H1 (cell line): ENCODE data around the gene KRT85. TPM values are rescaled to one million over a fixed set of nuclear protein-coding genes. Genes with fewer than 3 reads are reported as not detected.

Experiments
- CTCF ChIA-PET: fragments of 300-600 bp; sonication (Branson Sonifier 250); formaldehyde crosslinking; loops from one replicate; lab custom pipeline; 2021; ENCODE audit not compliant: partially characterized antibody; lab: Charles Lee
- POLR2A ChIA-PET: fragments of 300-600 bp; sonication (Branson Sonifier 250); formaldehyde crosslinking; loops from one replicate; lab custom pipeline; 2021; ENCODE audit warnings: inconsistent platforms; ENCODE audit not compliant: partially characterized antibody; lab: Charles Lee
- DNase-seq, 2 experiments: peaks; one replicate each; pipeline versions ENCODE4 v3.0.0 to v3.0.0-alpha.2; 2010 to 2022; ENCODE audit warnings: low spot score in 2 of 2, low read depth in 1 of 2, mixed read lengths in 1 of 2
- FAIRE-seq: peaks from 2 replicates; lab custom pipeline; 2011; peaks lifted over from hg19 to GRCh38; lab: Jason Lieb, UNC
- H2AFZ ChIP-seq: 2 replicates; pipeline ENCODE4 v1.8.1; 2012; ENCODE audit warnings: low read length, inconsistent platforms
- H2AK5ac ChIP-seq: 2 replicates; pipeline ENCODE4 v1.6.1; 2013; ENCODE audit warnings: low read depth, low read length
- H2BK120ac ChIP-seq: replicated peaks from 2 replicates; pipeline ENCODE3; 2013; ENCODE audit warnings: low read depth, low read length, inconsistent platforms
- H2BK12ac ChIP-seq: 2 replicates; pipeline ENCODE4 v1.6.1; 2013; ENCODE audit warnings: low read depth, low read length
- H2BK15ac ChIP-seq: 2 replicates; pipeline ENCODE4 v1.6.1; 2013; ENCODE audit warnings: low read length
- H2BK20ac ChIP-seq: 2 replicates; pipeline ENCODE4 v1.6.1; 2013; ENCODE audit warnings: low read length
- H2BK5ac ChIP-seq: 2 replicates; pipeline ENCODE4 v1.6.1; 2013; ENCODE audit warnings: low read depth, low read length
- H3K14ac ChIP-seq: 2 replicates; pipeline ENCODE4 v1.6.1; 2013; ENCODE audit warnings: inconsistent platforms; ENCODE audit not compliant: insufficient read length
- H3K18ac ChIP-seq: 2 replicates; pipeline ENCODE4 v1.6.1; 2013; ENCODE audit warnings: low read length; ENCODE audit errors: extremely low read depth
- H3K23ac ChIP-seq: 2 replicates; pipeline ENCODE4 v1.6.1; 2013; ENCODE audit warnings: inconsistent platforms; ENCODE audit not compliant: insufficient read length
- H3K23me2 ChIP-seq: 2 replicates; pipeline ENCODE4 v1.6.1; 2013; ENCODE audit warnings: low read depth, low read length
- H3K27ac ChIP-seq: 2 replicates; pipeline ENCODE4 v1.6.1; 2011; ENCODE audit warnings: low read depth, low read length, inconsistent platforms
- H3K27me3 ChIP-seq, 4 experiments: replicated peaks in 1 of 4; 1 replicate in 1 of 4; 2 replicates in 3 of 4; pipeline versions ENCODE4 v1.6.1 to v1.8.1; 2011 to 2013; ENCODE audit warnings: low read length in 3 of 4, mild to moderate bottlenecking in 3 of 4, inconsistent platforms in 2 of 4, mixed read lengths in 2 of 4, moderate library complexity in 1 of 4; ENCODE audit not compliant: control insufficient read depth in 3 of 4, insufficient read depth in 3 of 4; ENCODE audit errors: extremely low read depth in 1 of 4
- H3K36me3 ChIP-seq, 4 experiments: 2 replicates each; pipeline versions ENCODE4 v1.6.1 to v1.8.1; 2011 to 2013; ENCODE audit warnings: mild to moderate bottlenecking in 4 of 4, low read length in 3 of 4, moderate library complexity in 2 of 4, control low read depth in 1 of 4, inconsistent platforms in 1 of 4; ENCODE audit not compliant: insufficient read depth in 4 of 4, control insufficient read depth in 2 of 4
- H3K4ac ChIP-seq: replicated peaks from 2 replicates; pipeline ENCODE3; 2013; ENCODE audit warnings: low read length, low read depth, mixed read lengths, inconsistent platforms; ENCODE audit not compliant: insufficient read length
- H3K4me1 ChIP-seq, 4 experiments: replicated peaks in 1 of 4; 1 replicate in 1 of 4; 2 replicates in 3 of 4; pipeline versions ENCODE4 v1.6.1 to v1.8.1; 2011 to 2013; ENCODE audit warnings: low read length in 3 of 4, inconsistent platforms in 2 of 4, mixed read lengths in 1 of 4; ENCODE audit not compliant: insufficient read depth in 4 of 4, control insufficient read depth in 3 of 4
- H3K4me2 ChIP-seq, 2 experiments: 2 replicates each; pipeline versions ENCODE4 v1.6.1 to v1.8.1; 2011 to 2013; ENCODE audit warnings: low read depth in 2 of 2, low read length in 2 of 2, control low read depth in 1 of 2, inconsistent platforms in 1 of 2, mild to moderate bottlenecking in 1 of 2; ENCODE audit not compliant: insufficient read depth in 1 of 2
- H3K4me3 ChIP-seq, 4 experiments: fragments of 200-600, 300-600 bp in 1 of 4; sonication (generic), shearing (Covaris generic), sonication (Bioruptor Twin) in 1 of 4; 2 replicates each; pipeline versions ENCODE4 v1.5.1 to v1.8.1; 2011 to 2016; ENCODE audit warnings: low read length in 4 of 4, low read depth in 3 of 4, control low read depth in 2 of 4, inconsistent platforms in 2 of 4, mild to moderate bottlenecking in 2 of 4, mixed read lengths in 1 of 4, moderate library complexity in 1 of 4; ENCODE audit not compliant: insufficient read depth in 2 of 4; ENCODE audit errors: extremely low read depth in 1 of 4
- H3K56ac ChIP-seq: replicated peaks from 2 replicates; pipeline ENCODE3; 2013; ENCODE audit warnings: low read depth, mild to moderate bottlenecking, mixed read lengths, low read length, inconsistent platforms; ENCODE audit not compliant: insufficient read length
- H3K79me1 ChIP-seq: 2 replicates; pipeline ENCODE4 v1.6.1; 2013; ENCODE audit warnings: low read depth, low read length, control low read depth
- H3K79me2 ChIP-seq, 2 experiments: 2 replicates each; pipeline versions ENCODE4 v1.6.1 to v1.8.1; 2012 to 2013; ENCODE audit warnings: low read length in 2 of 2, mild to moderate bottlenecking in 2 of 2, inconsistent platforms in 1 of 2; ENCODE audit not compliant: insufficient read depth in 2 of 2, control insufficient read depth in 1 of 2
- H3K9ac ChIP-seq, 4 experiments: replicated peaks in 1 of 4; 1 replicate in 1 of 4; 2 replicates in 3 of 4; pipeline versions ENCODE4 v1.6.1 to v1.8.1; 2011 to 2013; ENCODE audit warnings: low read depth in 3 of 4, low read length in 3 of 4, control low read depth in 2 of 4, mild to moderate bottlenecking in 2 of 4, moderate library complexity in 2 of 4, inconsistent platforms in 1 of 4; ENCODE audit errors: extremely low read depth in 1 of 4
- H3K9me3 ChIP-seq, 2 experiments: 2 replicates each; pipeline versions ENCODE4 v1.6.1 to v1.8.1; 2012 to 2013; ENCODE audit warnings: mild to moderate bottlenecking in 2 of 2, moderate library complexity in 2 of 2, control low read depth in 1 of 2, inconsistent platforms in 1 of 2, low read depth in 1 of 2, low read length in 1 of 2, mixed read lengths in 1 of 2; ENCODE audit not compliant: insufficient read depth in 2 of 2
- H4K20me1 ChIP-seq, 2 experiments: replicated peaks in 1 of 2; 2 replicates each; pipeline versions ENCODE3 to v1.8.1; 2011 to 2013; ENCODE audit warnings: inconsistent platforms in 2 of 2, low read length in 2 of 2, mild to moderate bottlenecking in 1 of 2; ENCODE audit not compliant: insufficient read depth in 2 of 2, control insufficient read depth in 1 of 2
- H4K5ac ChIP-seq: 2 replicates; pipeline ENCODE4 v1.6.1; 2013; ENCODE audit warnings: low read length, low read depth, mixed read lengths, inconsistent platforms; ENCODE audit not compliant: insufficient read length
- H4K8ac ChIP-seq: 2 replicates; pipeline ENCODE4 v1.8.0; 2013; ENCODE audit warnings: mild to moderate bottlenecking, moderate library complexity, low read length, inconsistent platforms; ENCODE audit not compliant: insufficient read depth; ENCODE audit errors: extremely low read depth
- H4K91ac ChIP-seq: replicated peaks from 2 replicates; pipeline ENCODE3; 2013; ENCODE audit warnings: low read length, mixed read lengths, inconsistent platforms; ENCODE audit not compliant: insufficient read length
- BACH1 ChIP-seq: IDR thresholded peaks from 2 replicates; pipeline ENCODE4 v1.6.1; 2012; ENCODE audit warnings: low read length, improper control_type of control experiment
- BCL11A ChIP-seq, 2 experiments: IDR thresholded peaks; one replicate each; pipeline ENCODE4 v1.6.1; 2011; ENCODE audit warnings: low read depth in 2 of 2, low read length in 2 of 2, mild to moderate bottlenecking in 2 of 2
- JUND ChIP-seq: IDR thresholded peaks from 2 replicates; pipeline ENCODE4 v1.6.1; 2011; ENCODE audit warnings: mild to moderate bottlenecking, improper control_type of control experiment, low read length
- MAX ChIP-seq: IDR thresholded peaks from 2 replicates; pipeline ENCODE4 v1.6.1; 2012; ENCODE audit warnings: inconsistent platforms
- POLR2A ChIP-seq, 2 experiments: IDR thresholded peaks; 1 replicate in 1 of 2; 2 replicates in 1 of 2; pipeline ENCODE4 v1.6.1; 2011; ENCODE audit warnings: low read depth in 2 of 2, low read length in 2 of 2, mild to moderate bottlenecking in 2 of 2; ENCODE audit errors: control extremely low read depth in 1 of 2
- RAD21 ChIP-seq, 2 experiments: IDR thresholded peaks in 1 of 2; conservative IDR thresholded peaks in 1 of 2; 2 replicates each; pipeline ENCODE4 v1.6.1; 2011; ENCODE audit warnings: low read depth in 2 of 2, low read length in 2 of 2, improper control_type of control experiment in 1 of 2, inconsistent platforms in 1 of 2, mild to moderate bottlenecking in 1 of 2, moderate library complexity in 1 of 2
- RBBP5 ChIP-seq: IDR thresholded peaks from 2 replicates; pipeline ENCODE4 v1.7.1; 2012; ENCODE audit warnings: low read depth, mild to moderate bottlenecking, inconsistent platforms, low read length, moderate library complexity, borderline replicate concordance
- RNF2 ChIP-seq: fragments of 200-900, 300-1000 bp; sonication (generic); IDR thresholded peaks from 2 replicates; pipeline ENCODE4 v1.7.1; 2016; ENCODE audit warnings: borderline replicate concordance, low read depth, mild to moderate bottlenecking, antibody characterized with exemption, low read length; ENCODE audit not compliant: poor library complexity, severe bottlenecking; ENCODE audit errors: missing control alignments
- SRF ChIP-seq: IDR thresholded peaks from 2 replicates; pipeline ENCODE4 v1.6.1; 2011; ENCODE audit warnings: mild to moderate bottlenecking, low read depth, low read length, moderate library complexity
- ZNF274 ChIP-seq: IDR thresholded peaks from 2 replicates; pipeline ENCODE4 v1.7.0; 2012; ENCODE audit warnings: low read length, borderline replicate concordance; ENCODE audit errors: extremely low read depth
- WGBS, 2 experiments: shearing (Covaris generic) in 1 of 2; methylation state at CpG; one replicate each; pipeline versions ENCODE4 v1.1.6 to v1.1.7; 2013 to 2015; ENCODE audit warnings: low lambda C conversion rate in 2 of 2, mixed read lengths in 2 of 2, inconsistent platforms in 1 of 2, low coverage in 1 of 2, missing lambda C conversion rate in 1 of 2; ENCODE audit not compliant: insufficient replicate concordance in 2 of 2, insufficient coverage in 1 of 2, insufficient read length in 1 of 2; ENCODE audit errors: extremely low coverage in 1 of 2, missing lambda C conversion rate in 1 of 2; 5-methylcytosine and 5-hydroxymethylcytosine counted together
- polyA plus RNA-seq, 7 experiments: library from polyadenylated mRNA; depleted of rRNA in 3 of 7; stranded (reverse) in 5 of 7; unstranded in 2 of 7; fragments of >200 nt in 5 of 7; fragments of 200-250 nt in 2 of 7; gene quantifications; 1 replicate in 5 of 7; 2 replicates in 1 of 7; 4 replicates in 1 of 7; pipeline versions ENCODE4 v1.2.1 to v1.2.3, GENCODE V29; 2011 to 2013; ENCODE audit warnings: missing spikeins in 2 of 7, mixed read lengths in 2 of 7
- total RNA-seq: library from RNA; stranded (reverse); fragmentation: NEBNext Ultra II Directional; extraction: Animal tissue kit (Norgen Biotek cat#: 25700); gene quantifications from 2 replicates; pipeline ENCODE4 v1.2.1, GENCODE V29; 2021
- TF ChIP-seq, protein P1 (sequence below): IDR thresholded peaks from 2 replicates; pipeline ENCODE4 v1.6.1; 2011; ENCODE audit warnings: low read length, improper control_type of control experiment
- TF ChIP-seq, protein P2 (sequence below): IDR thresholded peaks from 2 replicates; pipeline ENCODE4 v1.6.1; 2012; ENCODE audit warnings: inconsistent platforms

KRT85 gene
- total and polyA plus RNA-seq, 2 of the 8 experiments (the other 6 are each of a cell fraction or from before 2014, with no cell fraction given), result not detected

DNA sequence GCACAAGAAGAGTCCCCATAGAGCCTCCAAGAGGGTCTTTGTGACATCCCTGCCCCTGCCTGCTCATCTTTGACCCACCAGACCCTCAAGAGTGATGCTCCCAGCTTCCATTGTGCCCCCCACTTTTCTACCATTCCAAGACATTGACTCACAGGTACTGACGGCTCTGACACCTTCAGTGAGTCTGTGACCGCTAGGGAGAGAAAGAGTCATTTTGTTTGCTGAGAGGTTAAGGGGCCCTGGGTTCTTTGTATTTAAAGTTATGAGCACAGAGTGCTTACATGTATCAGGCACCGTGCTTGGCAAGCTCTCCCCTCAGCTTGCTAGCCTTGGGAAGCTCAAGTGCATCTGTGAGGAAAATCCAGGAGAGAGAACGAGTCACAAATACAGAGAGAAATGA lies 45.9 kb upstream of the KRT85 start:
- ChIA-PET CTCF (interaction anchor here (0.6 to 7.8 kb wide), 33 partner anchors 10 to 467 kb away, joined by 3 to 46 read pairs (median 4); partner anchors contain the start of genes KRT5 and KRT74), POLR2A (no interaction called here)
- H3K79me1 ChIP-seq, result no peaks in the 10 kb centered on the region
- H3K79me2 ChIP-seq, result no peaks in the 10 kb centered on the region
- H3K27ac ChIP-seq, result no peak overlapping the region
- H3K56ac ChIP-seq, result no peak overlapping the region
- WGBS, 2 experiments, result 75% methylated on average over 4 of the region's 4 CpGs; no CpG with 5 or more reads in 1 of the 2 experiments
- no peak overlapping the region for H2AFZ ChIP-seq
- no peak overlapping the region for H3K14ac ChIP-seq
- H4K5ac ChIP-seq, result no peak overlapping the region
- no peak overlapping the region for H4K8ac ChIP-seq
- no peak overlapping the region for H3K18ac ChIP-seq
- H3K4me2 ChIP-seq, result no peak overlapping the region
- no peak overlapping the region for H3K23ac ChIP-seq
- no peaks in the 10 kb centered on the region for H3K23me2 ChIP-seq
- no peak for DNase-seq
- H3K4me3 ChIP-seq, result no peak overlapping the region
- H4K91ac ChIP-seq, result no peak overlapping the region
- H3K9ac ChIP-seq, result no peak overlapping the region
- H3K4ac ChIP-seq, result no peak overlapping the region
- no peak overlapping the region for H2BK120ac ChIP-seq
- TF ChIP-seq POLR2A (IDR thresholded peaks at IDR 0.05; ENCODE audit: control extremely low read depth in 1 of 2, low read depth in 2 of 2, low read length in 2 of 2), result no peak
- TF ChIP-seq RNF2, result no peak
- no peak for TF ChIP-seq RBBP5
- no peak for TF ChIP-seq RAD21 (IDR thresholded peaks at IDR 0.05 in 1 of 2, conservative IDR thresholded peaks at IDR 0.05 in 1 of 2; ENCODE audit: low read depth in 2 of 2, low read length in 2 of 2)
- TF ChIP-seq BCL11A (IDR thresholded peaks at IDR 0.05; ENCODE audit: low read depth in 2 of 2, low read length in 2 of 2), result no peak
- TF ChIP-seq ZNF274, result no peak
- TF ChIP-seq, protein P1, sequence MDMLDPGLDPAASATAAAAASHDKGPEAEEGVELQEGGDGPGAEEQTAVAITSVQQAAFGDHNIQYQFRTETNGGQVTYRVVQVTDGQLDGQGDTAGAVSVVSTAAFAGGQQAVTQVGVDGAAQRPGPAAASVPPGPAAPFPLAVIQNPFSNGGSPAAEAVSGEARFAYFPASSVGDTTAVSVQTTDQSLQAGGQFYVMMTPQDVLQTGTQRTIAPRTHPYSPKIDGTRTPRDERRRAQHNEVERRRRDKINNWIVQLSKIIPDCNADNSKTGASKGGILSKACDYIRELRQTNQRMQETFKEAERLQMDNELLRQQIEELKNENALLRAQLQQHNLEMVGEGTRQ, result no peak
- TF ChIP-seq BACH1, result no peak
- no peak for TF ChIP-seq SRF
- TF ChIP-seq, protein P2, sequence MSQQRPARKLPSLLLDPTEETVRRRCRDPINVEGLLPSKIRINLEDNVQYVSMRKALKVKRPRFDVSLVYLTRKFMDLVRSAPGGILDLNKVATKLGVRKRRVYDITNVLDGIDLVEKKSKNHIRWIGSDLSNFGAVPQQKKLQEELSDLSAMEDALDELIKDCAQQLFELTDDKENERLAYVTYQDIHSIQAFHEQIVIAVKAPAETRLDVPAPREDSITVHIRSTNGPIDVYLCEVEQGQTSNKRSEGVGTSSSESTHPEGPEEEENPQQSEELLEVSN, result no peak
- no peak for TF ChIP-seq MAX
- TF ChIP-seq JUND, result no peak
- no peaks in the 10 kb centered on the region for H4K20me1 ChIP-seq
- no peak overlapping the region for H2BK20ac ChIP-seq
- peaks cover 0 to 7% of the 10 kb centered on the region in 2 experiments; a peak in 1 of 4 replicates for H3K9me3 ChIP-seq
- H2BK15ac ChIP-seq, result no peak overlapping the region
- no peaks in the 10 kb centered on the region for H3K4me1 ChIP-seq
- no peak overlapping the region for H2BK12ac ChIP-seq
- H3K27me3 ChIP-seq, result no peaks in the 10 kb centered on the region
- H2BK5ac ChIP-seq, result no peak overlapping the region
- no peaks in the 10 kb centered on the region for H3K36me3 ChIP-seq
- FAIRE-seq, result no peak
- no peak overlapping the region for H2AK5ac ChIP-seq
